WTC11 (cell line): ENCODE results near the gene PTTG1IP2. TPM values are rescaled to one million over a fixed set of nuclear protein-coding genes. Genes with fewer than 3 reads are reported as not detected.

Experiments used
- ATAC-seq: fragments of 200-7000 bp; cut with Tn5 transposase; 2 replicates; pipeline ENCODE4 v1.10.0; 2021; ENCODE audit warnings: mild to moderate bottlenecking, moderate library complexity
- CTCF ChIA-PET: fragments of 300-600 bp; sonication (Branson Sonifier 250); formaldehyde crosslinking; loops from one replicate; lab custom pipeline; 2021; ENCODE audit warnings: antibody characterized with exemption; lab: Charles Lee
- POLR2A ChIA-PET: fragments of 350-600 bp; sonication (Branson Sonifier 250); formaldehyde crosslinking; loops from one replicate; lab custom pipeline; 2021; ENCODE audit warnings: antibody characterized with exemption; lab: Charles Lee
- DNase-seq: peaks from one replicate; pipeline ENCODE4 v3.0.0; 2021; ENCODE audit warnings: low spot score
- H3K27ac Mint-ChIP-seq: 2 replicates; pipeline ENCODE4 v1.8.0; 2021; ENCODE audit warnings: mixed read lengths
- H3K27me3 Mint-ChIP-seq: 2 replicates; pipeline ENCODE4 v1.8.0; 2021; ENCODE audit warnings: low read depth, mild to moderate bottlenecking, moderate library complexity, mixed read lengths
- H3K36me3 Mint-ChIP-seq: 2 replicates; pipeline ENCODE4 v1.8.0; 2021; ENCODE audit warnings: mixed read lengths
- H3K4me1 Mint-ChIP-seq: 2 replicates; pipeline ENCODE4 v1.8.0; 2022; ENCODE audit warnings: mixed read lengths
- H3K4me3 Mint-ChIP-seq: 2 replicates; pipeline ENCODE4 v1.8.0; 2021; ENCODE audit warnings: mild to moderate bottlenecking, moderate library complexity, mixed read lengths
- H3K9me3 Mint-ChIP-seq: 2 replicates; pipeline ENCODE4 v1.8.0; 2021; ENCODE audit warnings: mixed read lengths
- ARID4B ChIP-seq: sonication (generic); formaldehyde crosslinking; IDR thresholded peaks from 2 replicates; pipeline ENCODE4 v1.8.0; 2023; ENCODE audit warnings: missing genetic modification reagents, mild to moderate bottlenecking, borderline replicate concordance
- CREB1 ChIP-seq: sonication (generic); formaldehyde crosslinking; IDR thresholded peaks from 2 replicates; pipeline ENCODE4 v1.8.0; 2023; ENCODE audit warnings: mild to moderate bottlenecking, missing genetic modification reagents
- ETV6 ChIP-seq: sonication (generic); formaldehyde crosslinking; IDR thresholded peaks from 2 replicates; pipeline ENCODE4 v1.8.1; 2022; ENCODE audit warnings: mild to moderate bottlenecking, missing genetic modification reagents
- FOXP4 ChIP-seq: sonication (generic); formaldehyde crosslinking; IDR thresholded peaks from 2 replicates; pipeline ENCODE4 v1.8.0; 2022; ENCODE audit warnings: mild to moderate bottlenecking, missing genetic modification reagents
- GABPB1 ChIP-seq: sonication (generic); formaldehyde crosslinking; IDR thresholded peaks from 2 replicates; pipeline ENCODE4 v1.8.1; 2023; ENCODE audit warnings: mild to moderate bottlenecking, missing genetic modification reagents
- GTF2I ChIP-seq: fragments of 250-450 bp; sonication (Bioruptor Pico); conservative IDR thresholded peaks from 2 replicates; pipeline ENCODE4 v1.4.0; 2021; ENCODE audit warnings: mild to moderate bottlenecking
- HMGXB4 ChIP-seq: sonication (generic); formaldehyde crosslinking; IDR thresholded peaks from 2 replicates; pipeline ENCODE4 v1.8.1; 2023; ENCODE audit warnings: mild to moderate bottlenecking, moderate library complexity, missing genetic modification reagents
- MAX ChIP-seq: sonication (generic); formaldehyde crosslinking; IDR thresholded peaks from 2 replicates; pipeline ENCODE4 v1.8.0; 2022; ENCODE audit warnings: mild to moderate bottlenecking, missing genetic modification reagents
- TEAD1 ChIP-seq: sonication (generic); formaldehyde crosslinking; IDR thresholded peaks from 2 replicates; pipeline ENCODE4 v1.8.0; 2022; ENCODE audit warnings: mild to moderate bottlenecking, missing genetic modification reagents
- USF1 ChIP-seq: sonication (generic); formaldehyde crosslinking; IDR thresholded peaks from 2 replicates; pipeline ENCODE4 v1.8.0; 2022; ENCODE audit warnings: mild to moderate bottlenecking, missing genetic modification reagents
- ZNF263 ChIP-seq: sonication (generic); formaldehyde crosslinking; IDR thresholded peaks from 2 replicates; pipeline ENCODE4 v1.8.1; 2022; ENCODE audit warnings: low read depth, mild to moderate bottlenecking, moderate library complexity, missing genetic modification reagents
- ZNF281 ChIP-seq: sonication (generic); formaldehyde crosslinking; IDR thresholded peaks from 2 replicates; pipeline ENCODE4 v1.8.0; 2023; ENCODE audit warnings: mild to moderate bottlenecking, missing genetic modification reagents
- ZNF396 ChIP-seq: fragments of 250-450 bp; sonication (Bioruptor Pico); IDR thresholded peaks from 2 replicates; pipeline ENCODE4 v1.8.0; 2021; ENCODE audit warnings: mild to moderate bottlenecking, moderate library complexity, borderline replicate concordance
- ZNF416 ChIP-seq: fragments of 250-450 bp; sonication (Bioruptor Pico); IDR thresholded peaks from 2 replicates; pipeline ENCODE4 v1.9.0; 2021; ENCODE audit warnings: mild to moderate bottlenecking, inconsistent platforms
- ZSCAN18 ChIP-seq: fragments of 250-450 bp; sonication (Bioruptor Pico); IDR thresholded peaks from 2 replicates; pipeline ENCODE4 v2.1.2; 2022; ENCODE audit warnings: mild to moderate bottlenecking, moderate library complexity
- total RNA-seq: library from RNA; stranded (reverse); gene quantifications from 3 replicates; pipeline ENCODE4 v1.2.3, GENCODE V29; 2021

Gene PTTG1IP2
- total RNA-seq, 1 experiment from 2014 or later = not detected

GRCh38 chr7:90458104-90458503 lies 11.3 kb upstream of the PTTG1IP2 start (continued):
- no peak for TF ChIP-seq CREB1 (CRISPR knock-in tag)
- no peak for TF ChIP-seq ZNF416 (CRISPR knock-in tag)

- H3K9me3 Mint-ChIP-seq = peaks cover 24% of the 10 kb centered on the region
- ATAC-seq = peak; percentile 66
- peaks cover 10% of the 10 kb centered on the region for H3K4me1 Mint-ChIP-seq
- ChIA-PET POLR2A (no interaction called here), CTCF (no interaction called here)
- no peak overlapping the region for H3K27ac Mint-ChIP-seq
- TF ChIP-seq FOXP4 (CRISPR knock-in tag) = no peak
- 0 out of 2 replicates have a peak, but pooled peaks cover 2% of the 10 kb centered on the region for H3K27me3 Mint-ChIP-seq
- peaks cover 20% of the 10 kb centered on the region for H3K36me3 Mint-ChIP-seq
- no peak overlapping the region for H3K4me3 Mint-ChIP-seq
- no peak for DNase-seq
Observed at GRCh38 chr7:90459888-90460287, 9.6 kb upstream of the PTTG1IP2 start.

GRCh38 chr7:90461219-90461618 lies 8.2 kb upstream of the PTTG1IP2 start:
- POLR2A ChIA-PET = no interaction called here

More at GRCh38 chr7:90461219-90461618, 8.2 kb upstream of the PTTG1IP2 start:
- H3K36me3 Mint-ChIP-seq = peaks cover 31% of the 10 kb centered on the region
- no peak for ATAC-seq
- no peak overlapping the region for H3K4me3 Mint-ChIP-seq
- no peaks in the 10 kb centered on the region for H3K4me1 Mint-ChIP-seq
- CTCF ChIA-PET = interaction anchor here (1.1 kb wide), 2 partner anchors 90 to 133 kb away, joined by 3 read pairs; no protein-coding TSS in a partner anchor
- 0 out of 2 replicates have a peak, but pooled peaks cover 2% of the 10 kb centered on the region for H3K27me3 Mint-ChIP-seq
- H3K27ac Mint-ChIP-seq = no peak overlapping the region
- peaks cover 37% of the 10 kb centered on the region for H3K9me3 Mint-ChIP-seq
- no peak for DNase-seq
- TF ChIP-seq ETV6 (CRISPR knock-in tag) = no peak
- TF ChIP-seq GABPB1 (CRISPR knock-in tag) = no peak
- no peak for TF ChIP-seq USF1 (CRISPR knock-in tag)
- no peak for TF ChIP-seq ZNF396 (CRISPR knock-in tag)
- no peak for TF ChIP-seq ZNF263
- no peak for TF ChIP-seq GTF2I (CRISPR knock-in tag)
- no peak for TF ChIP-seq TEAD1 (CRISPR knock-in tag)
- no peak for TF ChIP-seq ARID4B (CRISPR knock-in tag)
- TF ChIP-seq FOXP4 (CRISPR knock-in tag) = no peak
- TF ChIP-seq HMGXB4 = no peak
- TF ChIP-seq ZSCAN18 = no peak
- no peak for TF ChIP-seq MAX
- TF ChIP-seq ZNF281 (CRISPR knock-in tag) = no peak
